A673 (cell line): Measurements from ENCODE around the gene SLC16A9. TPM values are rescaled to one million over a fixed set of nuclear protein-coding genes. Genes with fewer than 3 reads are reported as not detected.

Source experiments
- BruUV-seq: library from RNA; stranded (reverse); fragments of 400-500 nt; replicated peaks from 2 replicates; lab custom pipeline; 2021; lab: Mats Ljungman, UMichigan
- CTCF ChIA-PET: fragments of 300-600 bp; sonication (Branson Sonifier 250); formaldehyde crosslinking; loops from one replicate; lab custom pipeline; 2022; ENCODE audit warnings: antibody characterized with exemption; lab: Charles Lee
- POLR2A ChIA-PET: fragments of 300-600 bp; sonication (Branson Sonifier 250); formaldehyde crosslinking; loops from one replicate; lab custom pipeline; 2022; ENCODE audit warnings: antibody characterized with exemption; ENCODE audit not compliant: low non-redundant PET; lab: Charles Lee
- DNase-seq: peaks from one replicate; pipeline ENCODE4 v3.0.0-alpha.2; 2015; ENCODE audit warnings: low spot score
- H3K27ac ChIP-seq: fragments of 200-600 bp; sonication (generic); 2 replicates; pipeline ENCODE4 v1.5.1; 2016; ENCODE audit warnings: mixed run types, low read depth, mild to moderate bottlenecking, mixed read lengths, antibody characterized with exemption, low read length; ENCODE audit not compliant: poor library complexity, severe bottlenecking
- H3K27me3 ChIP-seq: fragments of 200-600 bp; sonication (generic); replicated peaks from 2 replicates; pipeline ENCODE4 v1.6.1; 2017; ENCODE audit warnings: mixed run types, low read depth, mild to moderate bottlenecking, mixed read lengths, antibody characterized with exemption, low read length; ENCODE audit not compliant: insufficient read depth, poor library complexity
- H3K36me3 ChIP-seq: fragments of 200-600 bp; sonication (generic); 2 replicates; pipeline ENCODE4 v1.6.1; 2016; ENCODE audit warnings: mixed run types, mild to moderate bottlenecking, mixed read lengths, antibody characterized with exemption, low read length; ENCODE audit not compliant: insufficient read depth, poor library complexity, severe bottlenecking
- H3K4me1 ChIP-seq: fragments of 200-600 bp; sonication (generic); 2 replicates; pipeline ENCODE4 v1.6.1; 2017; ENCODE audit warnings: mixed run types, mild to moderate bottlenecking, mixed read lengths, antibody characterized with exemption, low read length; ENCODE audit not compliant: insufficient read depth, poor library complexity, severe bottlenecking
- H3K4me3 ChIP-seq: fragments of 200-600 bp; sonication (generic); 2 replicates; pipeline ENCODE4 v1.5.1; 2016; ENCODE audit warnings: low read depth, mixed run types, mild to moderate bottlenecking, mixed read lengths, low read length; ENCODE audit not compliant: poor library complexity, severe bottlenecking
- H3K9me3 ChIP-seq: fragments of 200-600 bp; sonication (generic); 2 replicates; pipeline ENCODE4 v1.6.1; 2016; ENCODE audit warnings: mixed run types, low read depth, mild to moderate bottlenecking, mixed read lengths, antibody characterized with exemption, low read length; ENCODE audit not compliant: poor library complexity, severe bottlenecking
- CTCF ChIP-seq: fragments of 300-800, 200-600 bp; sonication (generic); conservative IDR thresholded peaks from 2 replicates; pipeline ENCODE4 v1.5.1; 2017; ENCODE audit warnings: low read depth, mild to moderate bottlenecking, antibody characterized with exemption, low read length, moderate library complexity, mixed read lengths
- EZH2 ChIP-seq: fragments of 200-600 bp; sonication (generic); IDR thresholded peaks from 2 replicates; pipeline ENCODE4 v1.6.1; 2017; ENCODE audit warnings: borderline replicate concordance, low read depth, mild to moderate bottlenecking, mixed read lengths, antibody characterized with exemption, low read length; ENCODE audit not compliant: poor library complexity, severe bottlenecking
- intact Hi-C: fragments of 100-400 bp; cut with micrococcal nuclease; formaldehyde crosslinking; loops from one replicate; pipeline ENCODE4 v1.10.0; 2022; ENCODE audit not compliant: unreplicated experiment
- total RNA-seq: library from RNA; stranded (reverse); gene quantifications from 2 replicates; pipeline ENCODE4 v1.2.3, GENCODE V29; 2021

The SLC16A9 gene
- total RNA-seq, 1 experiment from 2014 or later = 2.9 TPM

DNA sequence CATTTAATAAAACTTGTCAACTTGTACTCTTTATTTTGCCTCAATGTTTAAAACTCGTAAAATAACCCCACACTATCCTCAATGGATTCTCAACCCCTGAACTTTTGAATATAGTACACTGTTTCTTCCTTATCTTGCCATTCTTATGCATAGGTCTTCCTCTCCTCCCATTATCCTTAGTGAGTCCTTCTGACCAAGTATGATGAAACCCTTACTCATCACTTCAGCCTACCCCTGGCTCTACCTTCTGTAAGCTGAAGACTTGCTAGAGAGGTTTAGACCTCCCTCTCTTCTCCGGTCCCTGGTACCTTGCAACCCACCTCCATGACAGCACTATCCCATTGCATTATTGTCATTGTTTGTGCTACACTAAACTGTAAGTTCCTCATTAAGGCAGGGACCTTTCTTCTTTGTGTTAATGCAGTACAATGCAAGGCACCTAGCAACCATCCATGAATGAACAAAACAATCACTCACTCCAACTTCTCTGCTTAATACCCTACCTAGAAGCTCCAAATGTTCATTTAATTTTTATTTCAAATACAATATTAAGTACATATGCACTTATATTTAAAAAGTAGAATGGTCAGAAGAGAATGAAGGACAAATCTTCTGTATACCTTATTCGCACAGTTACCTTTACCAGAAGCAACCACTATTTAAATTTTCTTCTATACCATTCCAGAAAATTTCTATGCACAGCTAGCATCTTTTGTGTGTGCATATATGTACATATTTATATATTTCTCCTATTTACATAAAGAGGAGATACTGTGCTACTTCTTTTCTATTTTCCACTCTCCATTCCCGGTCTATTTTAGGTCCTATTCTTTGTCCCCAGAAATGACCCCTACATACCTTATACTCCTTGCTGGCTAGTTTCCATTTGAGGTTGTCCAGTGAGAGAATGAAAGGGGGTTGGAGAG, 77.5 kb downstream of the SLC16A9 start:
- CTCF ChIA-PET = no interaction called here
- BruUV-seq = no TSS peak
- H3K27me3 ChIP-seq = no peaks in the 10 kb centered on the region
- TF ChIP-seq CTCF (no peak), EZH2 (no peak)
- intact Hi-C loops = no loop called here
- H3K4me3 ChIP-seq = no peak overlapping the region
- H3K4me1 ChIP-seq = no peaks in the 10 kb centered on the region
- H3K9me3 ChIP-seq = no peaks in the 10 kb centered on the region
- no peaks in the 10 kb centered on the region for H3K36me3 ChIP-seq
- POLR2A ChIA-PET = no interaction called here
- no peak overlapping the region for H3K27ac ChIP-seq
- no peak for DNase-seq

- Histone ChIP-seq H3K4me1 (no peaks in the 10 kb centered on the region), H3K9me3 (no peaks in the 10 kb centered on the region), H3K27me3 (no peaks in the 10 kb centered on the region), H3K27ac (no peak overlapping the region), H3K4me3 (no peak overlapping the region), H3K36me3 (no peaks in the 10 kb centered on the region)
- ChIA-PET POLR2A (no interaction called here), CTCF (interaction anchor here (0.9 kb wide), 1 partner anchor 399 kb away, joined by 3 read pairs; no protein-coding TSS in a partner anchor)
- intact Hi-C loops = no loop called here
- DNase-seq = no peak
- TF ChIP-seq CTCF (no peak), EZH2 (no peak)
- no TSS peak for BruUV-seq
These were observed 78.4 kb downstream of the SLC16A9 start for GRCh38 chr10:59631237-59631636.

DNA sequence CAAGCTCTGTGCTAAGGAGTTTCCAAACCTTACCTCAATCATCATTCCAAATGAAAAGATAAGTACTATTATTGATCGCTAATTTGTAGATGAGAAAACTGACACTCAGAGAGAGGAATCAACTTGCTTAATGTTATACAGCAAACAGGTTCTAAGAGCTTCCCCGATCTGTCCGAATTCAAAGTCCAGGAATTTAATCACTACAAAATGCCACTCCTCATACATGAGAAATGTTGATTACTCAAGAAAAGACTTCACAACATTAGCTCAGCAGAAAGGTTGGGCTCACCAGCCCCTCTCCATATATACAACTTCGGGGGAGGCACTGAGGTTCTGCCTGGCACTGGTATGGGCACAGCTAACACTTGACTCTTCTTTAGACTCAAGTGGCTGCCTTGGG, 80.7 kb downstream of the SLC16A9 start:
- Histone ChIP-seq H3K27ac (no peak overlapping the region), H3K27me3 (no peaks in the 10 kb centered on the region), H3K9me3 (no peaks in the 10 kb centered on the region), H3K4me1 (no peaks in the 10 kb centered on the region), H3K36me3 (no peaks in the 10 kb centered on the region), H3K4me3 (no peak overlapping the region)
- TF ChIP-seq EZH2 (no peak), CTCF (no peak)
- DNase-seq = no peak
- BruUV-seq = no TSS peak
- ChIA-PET POLR2A (no interaction called here), CTCF (no interaction called here)
- intact Hi-C loops = loop anchor here (5.0 kb wide), 6 partner anchors 78 to 1018 kb away; partner anchors contain the start of genes CCDC6, MRLN and SLC16A9
